Activated CD4-positive, alpha-beta T cell treated with anti-CD3 and anti-CD28 coated beads, Interleukin-2, amount 50 U/mL, for 24 hours (primary cell): ENCODE data around the gene PCYT1B.

Experiments
- DNase-seq, 2 donors: peaks; one replicate each; pipeline ENCODE4 v3.0.0-alpha.2; 2020; ENCODE audit warnings: low read depth in 1 of 2, low spot score in 1 of 2

Gene PCYT1B

DNA sequence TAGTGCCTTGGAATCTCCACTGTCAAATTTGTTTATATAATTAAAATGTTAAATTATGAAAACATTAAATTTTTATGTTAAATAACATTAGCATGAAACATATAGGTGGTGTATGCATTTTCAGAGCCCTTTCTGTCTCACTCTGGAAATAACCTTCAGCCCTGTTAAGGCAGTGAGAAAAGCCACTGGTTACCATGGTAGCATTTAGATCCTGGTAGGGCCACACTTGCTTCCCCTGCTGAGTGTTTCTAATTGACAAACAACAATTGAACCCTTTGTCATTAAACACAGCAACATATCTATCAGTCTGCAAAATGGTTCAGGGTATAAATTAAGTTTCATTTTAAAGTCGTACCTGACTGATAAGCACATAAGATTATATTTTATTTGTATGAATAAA is 118.5 kb downstream of the PCYT1B start:
- DNase-seq: no peak

DNA sequence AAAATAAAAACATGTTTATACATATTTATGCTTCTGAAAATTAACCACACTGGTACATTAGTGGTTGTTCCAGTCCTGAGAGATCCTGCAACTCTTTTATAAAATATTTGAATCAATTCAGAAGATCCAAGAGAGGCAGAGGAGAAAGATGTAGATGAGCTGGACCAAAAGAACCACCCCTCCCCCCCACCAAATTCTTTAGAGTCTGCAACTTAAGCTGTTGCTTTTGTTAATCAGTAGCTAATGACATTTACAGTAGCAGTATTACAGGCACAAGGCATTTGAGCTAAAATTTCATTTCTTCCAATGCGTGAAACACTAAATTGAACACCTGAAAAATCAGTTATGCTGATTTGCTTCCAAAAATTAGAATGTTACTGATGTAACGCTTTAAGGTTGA is 120.5 kb downstream of the PCYT1B start:
- DNase-seq: no peak

DNA sequence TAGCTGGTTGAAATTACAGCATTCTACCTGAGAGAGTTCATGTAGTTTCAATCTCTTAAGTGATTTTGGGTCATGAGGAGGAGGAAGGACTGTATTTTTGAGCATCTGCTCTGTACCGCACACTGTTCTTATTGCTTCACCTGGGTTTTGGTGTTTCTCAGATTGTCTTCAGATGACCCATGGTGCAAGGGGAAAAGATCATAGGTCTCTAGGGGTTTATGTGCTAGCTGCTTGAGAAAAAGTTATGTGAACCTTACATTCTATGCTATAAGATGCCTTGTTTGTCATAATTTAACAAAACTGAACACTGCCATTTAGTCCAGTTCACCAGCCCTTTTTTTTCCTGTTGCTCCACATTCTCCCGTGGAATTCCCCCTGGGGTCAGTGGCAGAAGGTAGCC is 121.7 kb downstream of the PCYT1B start:
- no peak for DNase-seq

DNA sequence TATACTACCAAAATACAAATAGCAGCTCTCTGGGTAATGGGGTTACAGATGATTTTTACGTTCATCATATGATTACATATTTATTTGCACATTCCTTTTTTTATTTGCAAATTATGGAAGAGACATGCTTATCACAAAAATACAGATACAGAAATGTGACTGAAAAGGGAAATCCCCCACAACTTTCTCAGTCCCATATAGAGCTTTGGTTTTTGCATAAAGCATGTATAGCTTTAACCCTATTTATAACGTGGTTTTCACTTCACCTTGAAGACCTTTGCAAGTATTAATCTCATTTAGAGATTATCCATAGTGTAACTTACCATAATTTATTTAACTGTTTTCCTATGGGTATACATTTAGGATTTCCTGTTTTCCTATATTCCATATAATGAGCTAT is 126.7 kb downstream of the PCYT1B start:
- no peak for DNase-seq

DNA sequence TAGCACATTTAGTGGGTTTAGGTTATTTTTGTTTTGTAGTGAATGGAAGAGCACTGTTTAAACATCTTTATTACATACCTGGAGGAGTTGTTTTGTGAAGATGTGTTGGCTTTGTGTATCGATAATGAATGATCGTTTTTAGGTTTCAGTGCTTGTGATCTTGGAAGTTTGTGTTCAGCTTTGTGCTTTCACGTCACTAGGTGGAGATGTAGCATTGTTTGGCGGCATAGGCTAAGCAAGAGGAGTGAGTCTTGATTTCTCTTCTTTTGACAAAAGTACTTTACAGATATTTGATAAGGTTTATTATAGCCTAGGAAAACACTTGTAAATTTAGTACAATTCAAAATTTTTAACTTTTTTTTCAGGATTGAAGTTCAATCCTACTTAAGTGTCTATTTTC is 131.7 kb downstream of the PCYT1B start:
- no peak for DNase-seq

DNA sequence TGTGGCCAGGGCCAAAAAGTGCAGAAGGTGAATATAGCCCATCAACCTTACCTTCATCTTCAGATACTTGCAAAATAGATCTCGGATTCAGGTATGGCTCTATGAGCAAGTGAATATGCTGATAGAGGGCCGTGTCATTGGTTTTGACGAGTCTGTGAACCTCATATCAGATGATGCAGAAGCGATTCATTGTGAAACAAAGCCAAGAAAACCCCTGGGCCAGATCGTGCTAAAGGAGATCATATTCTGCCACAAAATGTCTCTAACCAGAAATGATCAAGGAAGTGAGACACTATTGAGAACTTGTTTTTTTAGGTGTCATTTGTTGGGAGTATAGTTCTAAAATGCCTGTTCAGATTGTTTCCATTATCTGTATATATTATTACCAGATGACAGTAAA is 133.7 kb downstream of the PCYT1B start:
- DNase-seq: no peak

DNA sequence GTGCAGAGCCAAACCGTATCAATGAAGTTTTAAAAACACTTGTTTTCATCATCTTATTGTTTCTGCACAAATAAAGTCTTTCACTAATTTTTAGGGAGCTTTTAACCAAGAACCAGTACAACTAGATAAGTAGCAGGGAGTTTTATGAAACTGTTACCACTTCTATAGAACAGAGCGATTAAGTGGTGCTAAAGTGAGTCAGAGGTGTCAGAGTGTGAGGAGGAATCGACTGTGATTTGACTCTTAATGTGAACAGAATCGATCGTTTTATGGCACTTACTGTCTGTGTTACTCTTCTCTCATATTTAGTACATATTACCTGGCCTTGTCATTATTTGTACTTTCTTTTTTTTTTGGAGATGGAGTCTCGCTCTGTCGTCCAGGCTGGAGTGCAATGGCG is 138.8 kb downstream of the PCYT1B start:
- DNase-seq: no peak
